ENCODE results near the gene CD40LG. TPM values are rescaled to one million over a fixed set of nuclear protein-coding genes. Genes with fewer than 3 reads are reported as not detected.

Gene CD40LG
- total RNA-seq, 1 experiment from 2014 or later: not detected

GRCh38 chrX:136639506-136640176 is 8.3 kb upstream of the CD40LG start:
- no peak overlapping the region for H3K4me3 ChIP-seq
- no peaks in the 10 kb centered on the region for H3K4me1 ChIP-seq (replicated peaks; ENCODE audit: insufficient read depth)
- no peaks in the 10 kb centered on the region for H3K79me2 ChIP-seq (ENCODE audit: low read depth)
- BruUV-seq (replicated peaks): no TSS peak
- CTCF ChIA-PET: no interaction called here
- H3K9me3 ChIP-seq (ENCODE audit: insufficient read depth, low read depth): no peaks in the 10 kb centered on the region
- H3K36me3 ChIP-seq (ENCODE audit: low read depth): no peaks in the 10 kb centered on the region
- no peaks in the 10 kb centered on the region for H3K27me3 ChIP-seq (ENCODE audit: insufficient read depth, low read depth)
- intact Hi-C loops (cut with micrococcal nuclease; ENCODE audit: unreplicated experiment): no loop called here
- H4K20me1 ChIP-seq (ENCODE audit: insufficient read depth): no peaks in the 10 kb centered on the region
- H2AFZ ChIP-seq: no peak overlapping the region
- H3F3A ChIP-seq (ENCODE audit: insufficient read depth, low read depth): no peaks in the 10 kb centered on the region
- no peak for TF ChIP-seq EZH2 (IDR thresholded peaks at IDR 0.05; ENCODE audit: low read depth)
- TF ChIP-seq CTCF (conservative IDR thresholded peaks at IDR 0.05): no peak
- no peak for DNase-seq
- H3K27ac ChIP-seq: no peak overlapping the region
- H3K9me2 ChIP-seq (ENCODE audit: insufficient read depth): no peaks in the 10 kb centered on the region
- POLR2A ChIA-PET (ENCODE audit: unreplicated experiment): no interaction called here
- no peak overlapping the region for H3K4me2 ChIP-seq

GRCh38 chrX:136643243-136643642 is 4.7 kb upstream of the CD40LG start:
- no TSS peak for BruUV-seq (replicated peaks)
- Histone ChIP-seq H3K4me1 (replicated peaks; ENCODE audit: insufficient read depth) (no peaks in the 10 kb centered on the region), H3K9me3 (ENCODE audit: insufficient read depth, low read depth) (no peaks in the 10 kb centered on the region), H4K20me1 (ENCODE audit: insufficient read depth) (no peaks in the 10 kb centered on the region), H3F3A (ENCODE audit: insufficient read depth, low read depth) (no peaks in the 10 kb centered on the region), H3K4me3 (no peak overlapping the region), H3K36me3 (ENCODE audit: low read depth) (no peaks in the 10 kb centered on the region), H3K4me2 (no peak overlapping the region), H3K27me3 (ENCODE audit: insufficient read depth, low read depth) (no peaks in the 10 kb centered on the region), H2AFZ (no peak overlapping the region), H3K9me2 (ENCODE audit: insufficient read depth) (no peaks in the 10 kb centered on the region), H3K27ac (no peak overlapping the region), H3K79me2 (ENCODE audit: low read depth) (no peaks in the 10 kb centered on the region)
- ChIA-PET CTCF (no interaction called here), POLR2A (ENCODE audit: unreplicated experiment) (no interaction called here)
- TF ChIP-seq CTCF (conservative IDR thresholded peaks at IDR 0.05) (no peak), EZH2 (IDR thresholded peaks at IDR 0.05; ENCODE audit: low read depth) (no peak)
- DNase-seq: no peak
- intact Hi-C loops (cut with micrococcal nuclease; ENCODE audit: unreplicated experiment): no loop called here

- ChIA-PET POLR2A (ENCODE audit: unreplicated experiment) (no interaction called here), CTCF (no interaction called here)
- no peak for DNase-seq
- Histone ChIP-seq H3K4me1 (replicated peaks; ENCODE audit: insufficient read depth) (no peaks in the 10 kb centered on the region), H3K4me3 (no peak overlapping the region), H3F3A (ENCODE audit: insufficient read depth, low read depth) (no peaks in the 10 kb centered on the region), H3K4me2 (no peak overlapping the region), H3K27ac (no peak overlapping the region), H3K9me2 (ENCODE audit: insufficient read depth) (no peaks in the 10 kb centered on the region), H3K9me3 (ENCODE audit: insufficient read depth, low read depth) (no peaks in the 10 kb centered on the region; the same call in 1 of the 2 replicates), H3K79me2 (ENCODE audit: low read depth) (no peaks in the 10 kb centered on the region), H4K20me1 (ENCODE audit: insufficient read depth) (no peaks in the 10 kb centered on the region), H3K36me3 (ENCODE audit: low read depth) (no peaks in the 10 kb centered on the region), H3K27me3 (ENCODE audit: insufficient read depth, low read depth) (no peaks in the 10 kb centered on the region), H2AFZ (no peak overlapping the region)
- no TSS peak for BruUV-seq (replicated peaks)
- TF ChIP-seq CTCF (conservative IDR thresholded peaks at IDR 0.05): no peak
- TF ChIP-seq EZH2 (IDR thresholded peaks at IDR 0.05; ENCODE audit: low read depth): no peak
- intact Hi-C loops (cut with micrococcal nuclease; ENCODE audit: unreplicated experiment): no loop called here
Observed at GRCh38 chrX:136646602-136647239, 1.2 kb upstream of the CD40LG start.

Measured in PC-9 (cell line).